NCI-H2081 (cell line): ENCODE results near the gene AGK.

Source experiments
- DNase-seq, 2 experiments: peaks; one replicate each; lab custom pipeline; 2025; lab: John Stamatoyannopoulos, UW

The AGK gene

DNA sequence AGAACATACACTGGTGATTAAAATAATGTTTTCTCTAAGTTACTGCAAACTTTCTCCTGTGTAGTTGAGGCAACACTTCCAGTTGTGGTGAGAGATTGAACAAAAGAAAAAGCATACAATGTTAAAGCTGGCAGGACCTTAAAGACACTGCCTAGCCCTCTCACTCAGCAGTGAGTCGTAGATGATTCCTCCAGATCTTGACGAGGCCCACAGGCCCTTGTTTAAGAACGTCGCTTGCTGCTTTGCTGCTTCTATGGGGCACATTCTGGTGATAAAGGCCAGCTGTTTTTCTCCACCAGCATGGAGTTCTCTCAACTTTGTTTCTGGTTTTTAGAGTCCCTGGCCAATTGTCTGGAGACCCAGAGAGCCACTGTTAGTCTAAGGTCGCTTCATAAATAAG, 153.5 kb downstream of the AGK start:
- DNase-seq, result no peak
